Testis (tissue), 2 donors: ENCODE results near the gene OSBPL5.

Source experiments
- CTCF ChIP-seq, 3 experiments: fragments of 450-650 bp in 2 of 3; fragments of 200-600 bp in 1 of 3; sonication (generic) in 1 of 3; IDR thresholded peaks; one replicate each; pipeline ENCODE4 v1.5.1; 2016 to 2019; ENCODE audit warnings: antibody characterized with exemption in 3 of 3, mild to moderate bottlenecking in 2 of 3, moderate library complexity in 1 of 3
- POLR2A ChIP-seq: fragments of 450-650 bp; IDR thresholded peaks from one replicate; pipeline ENCODE4 v1.6.1; 2017; ENCODE audit warnings: antibody characterized with exemption, mild to moderate bottlenecking, moderate library complexity

GRCh38 chr11:3146612-3147256 lies 18.4 kb downstream of the OSBPL5 start:
- no peak for TF ChIP-seq CTCF (IDR thresholded peaks at IDR 0.05)
- no peak for TF ChIP-seq POLR2A
